ENCODE data around the gene ZNF223.

GRCh38 chr19:44066305-44066704, 14.5 kb downstream of the ZNF223 start:
- TF ChIP-seq SIN3A (IDR thresholded peaks at IDR 0.05; ENCODE audit: borderline replicate concordance, insufficient read depth, low read depth, low read length), result no peak
- no peak for TF ChIP-seq CTCF (IDR thresholded peaks at IDR 0.05)
